ENCODE data around the gene TIMP2. TPM values are rescaled to one million over a fixed set of nuclear protein-coding genes. Genes with fewer than 3 reads are reported as not detected.
A peak's percentile ranks its signal among the peaks of the same experiment; 100 is the strongest.

TIMP2 gene
- total RNA-seq, 1 experiment from 2014 or later = 64.8 TPM

- H3K4me3 ChIP-seq (replicated peaks in 1 of 2; ENCODE audit: low read depth in 1 of 2, low read length in 2 of 2) = no peak overlapping the region
- TSS peak; percentile 8 for BruUV-seq (replicated peaks)
- ChIA-PET RAD21 (ENCODE audit: low non-redundant PET in 1 of 2, low total read pairs in 2 of 2, uncharacterized antibody in 2 of 2, unreplicated experiment in 2 of 2) (interaction anchor here (0.9 to 3.1 kb wide), 3 partner anchors 89 to 107 kb away, joined by 3 to 14 read pairs (median 4); no protein-coding TSS in a partner anchor), CTCF (interaction anchor here (0.7 to 2.6 kb wide), 16 partner anchors 9 to 474 kb away, joined by 3 to 39 read pairs (median 5); partner anchors contain the start of gene LGALS3BP), POLR2A (interaction anchor here (0.8 to 1.0 kb wide), 3 partner anchors 9 to 194 kb away, joined by 3 to 4 read pairs (median 3); partner anchors contain the start of gene LGALS3BP)
- peaks cover 12% of the 10 kb centered on the region; the same call in 1 of the 2 replicates for H3K79me2 ChIP-seq (ENCODE audit: insufficient read depth, low read length)
- ATAC-seq (peak; percentile 69), DNase-seq (ENCODE audit: low read depth, low spot score) (peak; percentile 65)
- H3K9ac ChIP-seq (ENCODE audit: low read length) = no peak overlapping the region
- no peak overlapping the region for H3K4me2 ChIP-seq (ENCODE audit: low read length)
- intact Hi-C loops (cut with micrococcal nuclease) = loop anchor here (1.0 to 2.0 kb wide), 3 partner anchors 106 to 474 kb away; no protein-coding TSS in a partner anchor
- no peaks in the 10 kb centered on the region for H4K20me1 ChIP-seq (ENCODE audit: insufficient read depth)
- no peaks in the 10 kb centered on the region for H3K9me3 ChIP-seq (ENCODE audit: control insufficient read depth in 1 of 2, insufficient read depth in 1 of 2, low read depth in 1 of 2, low read length in 2 of 2)
- peak overlapping the region; percentile 13 for H3K27ac ChIP-seq (ENCODE audit: low read depth, low read length)
- H3K27me3 ChIP-seq (ENCODE audit: insufficient read depth, low read length) = no peaks in the 10 kb centered on the region
- TF ChIP-seq CEBPB (IDR thresholded peaks at IDR 0.05; ENCODE audit: low read depth) (no peak), RAD21 (IDR thresholded peaks at IDR 0.05; ENCODE audit: low read depth) (peak; percentile 98), YY1 (IDR thresholded peaks at IDR 0.05; ENCODE audit: extremely low read depth, insufficient replicate concordance, low read depth, low read length) (peak; percentile 28), CTCF (IDR thresholded peaks at IDR 0.05 in 2 of 3, conservative IDR thresholded peaks at IDR 0.05 in 1 of 3; ENCODE audit: borderline replicate concordance in 1 of 3, insufficient read depth in 1 of 3, low read depth in 2 of 3, low read length in 2 of 3) (peak; percentile 92 to 99 (median 94))
- H2AFZ ChIP-seq (ENCODE audit: low read depth, low read length, poor library complexity, severe bottlenecking) = no peak overlapping the region
- no peaks in the 10 kb centered on the region for H3K9me2 ChIP-seq (ENCODE audit: insufficient read depth)
- peaks cover 8 to 28% of the 10 kb centered on the region in 2 experiments; a peak in 3 of 4 replicates for H3K4me1 ChIP-seq (ENCODE audit: control insufficient read depth in 1 of 2, insufficient read depth in 2 of 2, low read length in 2 of 2)
- peaks cover 16 to 31% of the 10 kb centered on the region in 2 experiments; a peak in 3 of 4 replicates for H3K36me3 ChIP-seq (ENCODE audit: control insufficient read depth in 1 of 2, insufficient read depth in 2 of 2, low read length in 2 of 2)
Observed at GRCh38 chr17:78970834-78971755, 45.9 kb upstream of the TIMP2 start.

All from HCT116 (cell line).